Measurements from ENCODE around the gene CLEC4A. TPM values are rescaled to one million over a fixed set of nuclear protein-coding genes. Genes with fewer than 3 reads are reported as not detected.
"Not testable (repeated sequence)": the region's sequence is repeated elsewhere in the genome, so short reads cannot be mapped to it uniquely, and the experiment has no call there.

CLEC4A gene
- polyA plus RNA-seq, 3 donors from 2014 or later: 1.6 to 15.4 (median 10.5) TPM

DNA sequence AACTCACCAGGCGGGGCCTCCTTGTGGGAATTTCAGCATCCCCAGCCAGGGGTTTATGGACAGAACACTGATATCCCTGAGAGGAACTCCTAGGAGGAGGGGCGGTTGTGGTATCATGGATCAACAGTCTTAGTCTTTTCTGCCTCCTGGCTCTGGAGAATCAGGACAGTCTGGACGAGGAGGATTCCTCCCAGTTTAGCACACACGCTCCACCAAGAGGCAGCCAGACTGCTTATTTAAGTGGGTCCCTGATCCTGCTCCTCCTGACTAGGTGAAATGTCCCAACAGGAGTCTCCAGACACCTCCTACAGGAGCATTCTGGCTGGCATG is 23.0 kb downstream of the CLEC4A start:
- H3K4me1 Mint-ChIP-seq: no peaks in the 10 kb centered on the region
- H3K36me3 Mint-ChIP-seq: peaks cover 11 to 12% (median 11%) of the 10 kb centered on the region in 3 donors
- no peak overlapping the region for H3K4me3 Mint-ChIP-seq
- peaks cover 0 to 12% (median 6%) of the 10 kb centered on the region in 6 donors for H3K9me3 Mint-ChIP-seq
- DNase-seq: no peak
- H3K27me3 Mint-ChIP-seq (ENCODE audit: low read depth in 3 of 3): peaks cover 3 to 16% (median 4%) of the 10 kb centered on the region in 3 donors
- no peak overlapping the region for H3K27ac Mint-ChIP-seq

DNA sequence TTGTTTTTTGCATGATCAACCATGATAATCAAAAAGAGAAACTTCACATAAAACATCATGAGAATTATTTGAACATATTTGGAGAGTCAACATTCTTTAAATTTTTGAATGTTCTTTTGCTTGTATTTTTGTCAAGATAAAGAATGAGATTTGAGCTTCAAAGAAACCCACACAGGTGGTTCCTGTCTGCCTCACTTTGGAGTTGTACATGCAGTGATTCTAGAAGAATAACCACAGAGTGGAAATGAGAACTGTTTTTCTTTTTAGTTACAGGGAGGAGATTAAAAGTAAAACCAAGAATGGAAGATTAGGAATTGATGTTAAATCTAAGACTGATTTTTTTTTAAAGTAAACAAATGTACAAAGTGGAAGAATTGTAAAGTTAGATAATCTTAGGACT is 31.1 kb downstream of the CLEC4A start:
- peaks cover 5 to 23% (median 11%) of the 10 kb centered on the region in 3 donors for H3K27me3 Mint-ChIP-seq (ENCODE audit: low read depth in 3 of 3)
- no peaks in the 10 kb centered on the region for H3K4me1 Mint-ChIP-seq
- no peak overlapping the region for H3K4me3 Mint-ChIP-seq
- no peaks in the 10 kb centered on the region for H3K36me3 Mint-ChIP-seq
- no peak for DNase-seq
- no peak overlapping the region for H3K27ac Mint-ChIP-seq
- H3K9me3 Mint-ChIP-seq: no peaks in the 10 kb centered on the region

DNA sequence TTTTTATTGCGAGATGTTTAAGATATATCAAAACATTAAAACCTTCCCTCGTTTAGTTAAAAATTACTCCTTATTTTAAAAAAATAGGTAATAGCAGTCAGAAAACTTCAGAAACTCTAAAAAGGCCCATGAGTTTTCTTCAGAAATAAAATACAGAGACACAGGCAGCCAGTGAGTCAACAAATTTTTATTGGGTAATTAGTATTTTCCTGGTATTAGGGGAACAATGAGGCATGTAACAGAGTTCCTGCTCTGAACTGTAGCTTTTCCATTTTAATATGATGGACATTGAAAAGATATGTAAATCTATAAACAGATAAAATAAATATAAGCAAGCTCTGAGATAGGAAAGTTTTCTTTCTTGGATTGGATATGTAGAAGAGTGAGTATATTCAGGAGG is 33.0 kb downstream of the CLEC4A start:
- H3K36me3 Mint-ChIP-seq: no peaks in the 10 kb centered on the region
- H3K4me1 Mint-ChIP-seq: no peaks in the 10 kb centered on the region
- H3K9me3 Mint-ChIP-seq: peaks cover 0 to 2% (median 0%) of the 10 kb centered on the region in 6 donors
- no peak overlapping the region for H3K27ac Mint-ChIP-seq
- H3K4me3 Mint-ChIP-seq: no peak overlapping the region
- no peak for DNase-seq
- H3K27me3 Mint-ChIP-seq (ENCODE audit: low read depth in 3 of 3): peaks cover 5 to 29% (median 8%) of the 10 kb centered on the region in 3 donors

DNA sequence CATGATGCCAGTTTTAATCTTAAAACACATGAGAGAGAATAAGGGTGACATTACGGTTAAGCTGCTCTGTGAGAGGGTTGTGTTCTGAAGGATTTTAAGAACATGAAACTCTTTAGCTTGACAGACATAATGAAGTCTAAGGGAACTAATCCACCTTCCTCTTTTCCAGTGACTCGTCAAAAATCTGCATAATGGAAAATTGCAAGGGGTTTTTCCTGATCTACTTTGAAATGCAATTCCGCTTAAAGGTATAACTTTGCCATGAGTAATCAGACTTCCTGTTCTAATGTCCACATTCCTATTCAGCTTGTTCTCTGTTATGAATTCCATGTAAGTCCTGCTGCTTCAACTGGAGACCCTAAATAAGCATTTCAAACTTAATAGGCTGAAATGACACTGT is 33.4 kb downstream of the CLEC4A start, which contains the start of gene ZNF705A:
ZNF705A (plus strand) TSS at position 171 of the 400 bp plus-strand sequence. CDS start 15,611 bp downstream, outside the sequence.
- peaks cover 3 to 28% (median 8%) of the 10 kb centered on the region in 3 donors for H3K27me3 Mint-ChIP-seq (ENCODE audit: low read depth in 3 of 3)
- H3K4me1 Mint-ChIP-seq: no peaks in the 10 kb centered on the region
- no peaks in the 10 kb centered on the region for H3K36me3 Mint-ChIP-seq
- no peak for DNase-seq
- H3K4me3 Mint-ChIP-seq: no peak within 1 kb of the TSS
- peaks cover 0 to 2% (median 0%) of the 10 kb centered on the region in 6 donors for H3K9me3 Mint-ChIP-seq
- no peak within 1 kb of the TSS for H3K27ac Mint-ChIP-seq

GRCh38 chr12:8157484-8158198 is 34.2 kb downstream of the CLEC4A start:
- Mint-ChIP-seq H3K4me3 (no peak overlapping the region), H3K9me3 (peaks cover 0 to 2% (median 0%) of the 10 kb centered on the region in 6 donors), H3K27ac (no peak overlapping the region), H3K4me1 (no peaks in the 10 kb centered on the region), H3K27me3 (ENCODE audit: low read depth in 3 of 3) (peaks cover 0 to 28% (median 6%) of the 10 kb centered on the region in 3 donors), H3K36me3 (no peaks in the 10 kb centered on the region)
- DNase-seq: no peak

DNA sequence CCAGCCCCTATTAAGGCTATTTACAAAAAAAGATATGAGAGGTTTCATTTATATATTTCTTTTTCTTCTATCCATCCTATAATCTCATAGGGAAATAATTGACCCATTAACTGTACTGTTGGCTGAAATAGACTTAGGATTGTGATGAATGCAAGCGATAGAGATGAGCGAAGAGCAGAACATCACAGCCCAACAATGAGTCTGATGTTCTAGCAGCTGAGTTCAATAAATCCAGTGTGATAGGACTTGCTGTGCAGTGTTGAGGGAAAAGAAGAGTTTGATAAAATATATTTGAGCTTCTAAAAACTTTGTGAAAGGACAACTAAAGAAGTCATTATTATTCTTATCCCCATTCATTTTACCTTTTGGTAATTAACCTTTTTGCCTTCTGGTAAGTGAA is 49.5 kb downstream of the CLEC4A start:
- not testable (repeated sequence) for H3K36me3 Mint-ChIP-seq; H3K27me3 Mint-ChIP-seq (ENCODE audit: low read depth in 3 of 3); H3K9me3 Mint-ChIP-seq; H3K4me1 Mint-ChIP-seq; H3K27ac Mint-ChIP-seq; DNase-seq; H3K4me3 Mint-ChIP-seq

GRCh38 chr12:8179989-8180585 is 56.7 kb downstream of the CLEC4A start:
- Mint-ChIP-seq H3K27ac (peak overlapping the region in 5 of 6 donors; percentile 38 to 90 (median 66)), H3K4me1 (peaks cover 12 to 13% of the 10 kb centered on the region in 2 donors), H3K4me3 (peak overlapping the region; percentile 70 to 85 (median 82))
- not testable (repeated sequence) for H3K27me3 Mint-ChIP-seq (ENCODE audit: low read depth in 3 of 3); H3K9me3 Mint-ChIP-seq; H3K36me3 Mint-ChIP-seq
- DNase-seq: peak; percentile 85 to 91 (median 86)

DNA sequence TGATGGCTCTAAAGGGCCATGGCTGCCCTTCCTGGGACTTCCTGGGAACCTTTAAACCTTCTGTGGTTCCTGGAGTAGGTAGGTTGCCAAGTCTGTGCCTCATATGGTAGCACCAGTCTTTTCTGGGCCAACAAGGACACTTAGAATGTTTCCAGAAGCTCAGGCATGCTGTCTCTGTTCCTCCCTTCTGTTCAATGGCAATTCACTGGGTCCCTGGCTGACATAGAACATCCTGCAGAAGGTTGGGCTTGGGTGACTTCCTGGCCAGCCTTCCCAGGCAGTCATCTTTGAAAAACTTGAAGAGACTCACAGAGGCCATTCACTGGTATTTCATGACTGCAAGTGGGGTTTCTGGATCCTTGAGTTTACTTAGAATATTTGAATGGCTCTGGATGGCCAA is 57.9 kb downstream of the CLEC4A start:
- DNase-seq; H3K9me3 Mint-ChIP-seq; H3K27me3 Mint-ChIP-seq (ENCODE audit: low read depth in 3 of 3); H3K36me3 Mint-ChIP-seq: not testable (repeated sequence)
- Mint-ChIP-seq H3K4me1 (peaks cover 12 to 13% of the 10 kb centered on the region in 2 donors), H3K4me3 (peak overlapping the region; percentile 64 to 81 (median 78)), H3K27ac (peak overlapping the region in 4 of 6 donors; percentile 43 to 84 (median 76))

- not testable (repeated sequence) for H3K9me3 Mint-ChIP-seq; H3K27me3 Mint-ChIP-seq (ENCODE audit: low read depth in 3 of 3); H3K4me3 Mint-ChIP-seq; DNase-seq; H3K36me3 Mint-ChIP-seq; H3K27ac Mint-ChIP-seq
- H3K4me1 Mint-ChIP-seq: peaks cover 12 to 13% of the 10 kb centered on the region in 2 donors
These were observed 59.5 kb downstream of the CLEC4A start for GRCh38 chr12:8182923-8183322.

DNA sequence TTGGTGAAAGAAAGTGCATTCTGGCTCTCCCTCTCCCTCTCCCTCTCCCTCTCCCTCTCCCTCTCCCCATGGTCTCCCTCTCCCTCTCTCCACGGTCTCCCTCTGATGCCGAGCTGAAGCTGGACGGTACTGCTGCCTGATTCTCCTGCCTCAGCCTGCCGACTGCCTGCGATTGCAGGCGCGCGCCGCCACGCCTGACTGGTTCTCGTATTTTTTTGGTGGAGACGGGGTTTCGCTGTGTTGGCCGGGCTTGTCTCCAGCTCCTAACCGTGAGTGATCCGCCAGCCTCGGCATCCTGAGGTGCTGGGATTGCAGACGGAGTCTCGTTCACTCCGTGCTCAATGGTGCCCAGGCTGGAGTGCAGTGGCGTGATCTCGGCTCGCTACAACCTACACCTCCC is 59.9 kb downstream of the CLEC4A start:
- not testable (repeated sequence) for H3K27ac Mint-ChIP-seq; H3K9me3 Mint-ChIP-seq; H3K4me3 Mint-ChIP-seq; H3K27me3 Mint-ChIP-seq (ENCODE audit: low read depth in 3 of 3); DNase-seq; H3K36me3 Mint-ChIP-seq
- peaks cover 12 to 13% of the 10 kb centered on the region in 2 donors for H3K4me1 Mint-ChIP-seq

- not testable (repeated sequence) for H3K36me3 Mint-ChIP-seq; H3K27ac Mint-ChIP-seq; H3K27me3 Mint-ChIP-seq (ENCODE audit: low read depth in 3 of 3); DNase-seq; H3K9me3 Mint-ChIP-seq; H3K4me3 Mint-ChIP-seq
- peaks cover 12 to 13% of the 10 kb centered on the region in 2 donors for H3K4me1 Mint-ChIP-seq
These were observed 60.8 kb downstream of the CLEC4A start for GRCh38 chr12:8184206-8184605.

DNA sequence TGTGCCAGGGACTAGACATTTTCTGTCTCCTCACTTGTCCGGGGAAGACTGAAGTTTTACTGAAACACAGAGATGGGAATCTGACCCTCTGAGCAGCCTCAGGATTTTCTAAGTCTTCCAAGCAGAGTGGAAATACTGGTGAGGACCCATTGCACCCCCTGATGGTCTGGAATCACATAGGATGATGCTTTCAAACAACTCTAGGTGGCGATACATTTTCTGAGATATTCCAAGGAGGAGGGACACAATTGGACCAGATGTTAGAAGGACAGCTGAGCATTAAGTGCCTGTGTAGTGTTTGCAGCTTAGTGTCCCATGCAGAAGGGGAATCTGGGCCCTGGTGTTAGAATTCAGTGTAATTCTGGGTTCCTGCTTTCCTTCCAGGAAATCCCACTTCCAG is 64.7 kb downstream of the CLEC4A start:
- not testable (repeated sequence) for H3K27ac Mint-ChIP-seq; H3K27me3 Mint-ChIP-seq (ENCODE audit: low read depth in 3 of 3); H3K4me1 Mint-ChIP-seq; H3K4me3 Mint-ChIP-seq; H3K36me3 Mint-ChIP-seq; H3K9me3 Mint-ChIP-seq; DNase-seq

All from immature natural killer cell (primary cell).